Heart left ventricle (tissue), 13 donors: ENCODE data around the gene TSPAN14.

ENCODE experiments used
- CTCF ChIP-seq, 12 donors: fragments of 200-600 bp; sonication (generic) in 4 of 12; IDR thresholded peaks; one replicate each; pipeline versions ENCODE4 v1.5.0 to v1.8.0; 2018 to 2022; ENCODE audit warnings: antibody characterized with exemption in 12 of 12, mild to moderate bottlenecking in 5 of 12
- POLR2A ChIP-seq, 2 donors: fragments of 450-650 bp; IDR thresholded peaks; one replicate each; pipeline ENCODE4 v1.6.1; 2017; ENCODE audit warnings: antibody characterized with exemption in 2 of 2, mild to moderate bottlenecking in 2 of 2, moderate library complexity in 2 of 2
- donor health status: ischemic (EF 13 %, LVEDD 7.1; RV severe dilation, severe dysfunction).
- donor health status: DM: no; HTN: yes; CAD: no.
- donor health status: DM: no; HTN: no; CAD: no.
- donor health status: ischemic (EF 25% LVEDD 6.9; RV normal size, moderate dysfunction).
- donor health status: ischemic (EF 25% LVEDD 5.7; RV mildly dilated, moderate dysfunction).
- donor health status: ischemic (EF 35%, LVEDD 5.7; RV mildly dilated, moderate dysfunction).
- donor health status: nonischemic (EF 11% LVEDD 7.7; RV severe dilation, severe dysfunction).
- donor health status: DM: yes; HTN: yes; CAD: no.
- donor health status: PGD.
- donor health status: ischemic (EF 29% LVEDD 5.4; RV normal size, mild dysfunction).
- donor health status: nonischemic (EF 23%, LVEDD 6.1; RV moderate dilation, normal function).

DNA sequence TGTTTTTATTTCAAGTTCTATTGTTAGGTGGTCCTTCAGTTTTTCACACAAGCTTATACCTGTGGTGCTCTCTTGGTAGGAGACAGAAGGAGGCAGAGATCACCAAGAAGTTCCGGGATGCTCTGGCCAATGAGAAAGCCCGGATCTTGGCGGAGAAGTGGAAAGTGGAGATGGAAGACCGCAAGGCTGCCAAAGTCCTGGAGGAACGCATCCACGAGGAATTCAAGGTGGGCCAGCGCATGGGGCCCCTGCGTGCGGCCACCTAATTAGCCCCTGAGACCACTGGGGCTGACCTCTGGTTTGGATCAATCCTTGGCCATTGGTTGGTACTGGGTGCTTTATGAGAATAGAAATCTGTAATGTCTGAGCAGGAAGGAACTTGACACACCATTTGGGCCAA is 117.2 kb downstream of the TSPAN14 start:
- TF ChIP-seq CTCF (IDR thresholded peaks at IDR 0.05): no peak
- no peak for TF ChIP-seq POLR2A (IDR thresholded peaks at IDR 0.05)
